ENCODE data around the gene SKOR2.
"Not testable (repeated sequence)": the region's sequence is repeated elsewhere in the genome, so short reads cannot be mapped to it uniquely, and the experiment has no call there.

Gene SKOR2

DNA sequence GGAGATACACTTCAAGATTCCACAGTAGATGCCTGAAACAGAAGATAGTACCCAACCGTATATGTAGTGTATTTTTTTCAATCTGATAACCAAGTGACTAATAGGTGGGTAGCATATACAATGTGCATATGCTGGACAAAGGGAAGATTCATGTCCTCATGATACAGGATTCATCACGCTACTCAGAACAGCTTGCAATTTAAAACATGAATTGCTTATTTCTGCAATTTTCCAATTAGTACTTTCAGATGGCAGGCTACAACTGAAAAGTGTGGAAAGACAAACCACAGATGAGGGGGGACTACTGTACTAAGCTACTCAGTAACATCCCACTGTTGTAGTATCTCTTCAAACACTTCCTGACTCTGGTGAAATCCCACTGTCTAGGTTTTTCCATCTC, 79.0 kb downstream of the SKOR2 start:
- no peaks in the 10 kb centered on the region for H3K9me3 ChIP-seq (ENCODE audit: control insufficient read depth, low read length)
- no peak overlapping the region for H3K4me3 ChIP-seq (ENCODE audit: insufficient read depth, low read depth, low read length)
- H3K36me3 ChIP-seq (ENCODE audit: control insufficient read depth, insufficient read depth, low read length): no peaks in the 10 kb centered on the region
- H3K4me1 ChIP-seq (ENCODE audit: control insufficient read depth, insufficient read depth, low read length): no peaks in the 10 kb centered on the region
- WGBS, 2 experiments: 96 to 98% methylated on average over 2 of the region's 2 CpGs
- H3K27ac ChIP-seq (ENCODE audit: insufficient read depth, low read depth, low read length, poor library complexity, severe bottlenecking): no peak overlapping the region
- H3K27me3 ChIP-seq (ENCODE audit: control insufficient read depth, insufficient read depth, low read length, poor library complexity, severe bottlenecking): no peaks in the 10 kb centered on the region

GRCh38 chr18:47168913-47169312, 82.5 kb downstream of the SKOR2 start:
- Histone ChIP-seq H3K4me3 (ENCODE audit: insufficient read depth, low read depth, low read length) (no peak overlapping the region), H3K9me3 (ENCODE audit: control insufficient read depth, low read length) (no peaks in the 10 kb centered on the region), H3K36me3 (ENCODE audit: control insufficient read depth, insufficient read depth, low read length) (no peaks in the 10 kb centered on the region), H3K27ac (ENCODE audit: insufficient read depth, low read depth, low read length, poor library complexity, severe bottlenecking) (no peak overlapping the region), H3K27me3 (ENCODE audit: control insufficient read depth, insufficient read depth, low read length, poor library complexity, severe bottlenecking) (no peaks in the 10 kb centered on the region), H3K4me1 (ENCODE audit: control insufficient read depth, insufficient read depth, low read length) (no peaks in the 10 kb centered on the region)
- WGBS, 2 experiments: no CpG with 5 or more reads among the region's 1 CpG

DNA sequence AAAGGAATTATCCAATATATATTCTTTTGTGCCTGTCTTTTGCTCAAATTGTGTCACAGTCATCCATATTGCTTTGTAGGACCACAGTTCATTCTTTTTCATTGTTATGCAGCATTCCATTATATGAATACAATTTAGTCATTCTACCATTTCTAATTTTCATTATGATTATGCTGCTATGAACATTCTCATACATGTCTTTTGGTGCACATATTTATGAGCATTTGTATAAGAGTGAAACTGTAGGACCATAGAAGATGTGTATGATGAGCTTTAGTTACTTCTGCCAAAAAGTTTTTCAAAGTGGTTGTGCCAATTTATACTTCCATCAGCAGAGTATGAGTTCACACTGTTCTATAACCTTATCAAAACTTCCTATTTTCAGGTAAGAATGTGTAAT, 83.0 kb downstream of the SKOR2 start:
- Histone ChIP-seq H3K27ac (ENCODE audit: insufficient read depth, low read depth, low read length, poor library complexity, severe bottlenecking) (no peak overlapping the region), H3K4me3 (ENCODE audit: insufficient read depth, low read depth, low read length) (no peak overlapping the region), H3K36me3 (ENCODE audit: control insufficient read depth, insufficient read depth, low read length) (no peaks in the 10 kb centered on the region), H3K4me1 (ENCODE audit: control insufficient read depth, insufficient read depth, low read length) (no peaks in the 10 kb centered on the region), H3K9me3 (ENCODE audit: control insufficient read depth, low read length) (no peaks in the 10 kb centered on the region), H3K27me3 (ENCODE audit: control insufficient read depth, insufficient read depth, low read length, poor library complexity, severe bottlenecking) (no peaks in the 10 kb centered on the region)

DNA sequence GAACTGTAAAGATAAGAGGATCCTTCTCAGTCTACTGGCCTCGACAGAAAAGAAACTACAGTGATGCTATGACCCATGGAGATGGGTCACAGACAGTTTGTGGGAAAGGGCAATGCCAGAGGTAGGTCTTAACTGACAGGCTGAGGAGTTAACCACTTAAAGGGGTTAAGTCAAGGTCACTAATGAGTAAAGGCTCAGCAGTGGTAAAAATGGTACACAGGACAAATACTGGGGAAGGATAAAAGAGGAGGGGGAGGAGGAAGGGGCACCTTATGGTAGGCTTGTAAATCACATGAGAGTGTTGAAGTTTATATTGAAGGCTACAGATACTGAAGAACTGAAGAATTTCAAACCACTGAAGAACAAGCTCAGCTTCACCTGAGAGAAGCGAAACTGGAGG, 85.2 kb downstream of the SKOR2 start:
- H3K4me3 ChIP-seq (ENCODE audit: insufficient read depth, low read depth, low read length): no peak overlapping the region
- H3K27me3 ChIP-seq (ENCODE audit: control insufficient read depth, insufficient read depth, low read length, poor library complexity, severe bottlenecking): no peaks in the 10 kb centered on the region
- H3K9me3 ChIP-seq (ENCODE audit: control insufficient read depth, low read length): no peaks in the 10 kb centered on the region
- H3K36me3 ChIP-seq (ENCODE audit: control insufficient read depth, insufficient read depth, low read length): no peaks in the 10 kb centered on the region
- H3K4me1 ChIP-seq (ENCODE audit: control insufficient read depth, insufficient read depth, low read length): no peaks in the 10 kb centered on the region
- 95 to 97% methylated on average over 2 of the region's 2 CpGs for WGBS, 2 experiments
- H3K27ac ChIP-seq (ENCODE audit: insufficient read depth, low read depth, low read length, poor library complexity, severe bottlenecking): no peak overlapping the region

- 94 to 96% methylated on average over 3 to 5 of the region's 5 CpGs for WGBS, 2 experiments
- Histone ChIP-seq H3K4me1 (ENCODE audit: control insufficient read depth, insufficient read depth, low read length) (no peaks in the 10 kb centered on the region), H3K4me3 (ENCODE audit: insufficient read depth, low read depth, low read length) (no peak overlapping the region), H3K27me3 (ENCODE audit: control insufficient read depth, insufficient read depth, low read length, poor library complexity, severe bottlenecking) (no peaks in the 10 kb centered on the region), H3K27ac (ENCODE audit: insufficient read depth, low read depth, low read length, poor library complexity, severe bottlenecking) (no peak overlapping the region), H3K36me3 (ENCODE audit: control insufficient read depth, insufficient read depth, low read length) (no peaks in the 10 kb centered on the region), H3K9me3 (ENCODE audit: control insufficient read depth, low read length) (no peaks in the 10 kb centered on the region)
These were observed 88.2 kb downstream of the SKOR2 start for GRCh38 chr18:47163241-47163640.

- Histone ChIP-seq H3K9me3 (ENCODE audit: control insufficient read depth, low read length) (no peaks in the 10 kb centered on the region), H3K4me3 (ENCODE audit: insufficient read depth, low read depth, low read length) (no peak overlapping the region), H3K4me1 (ENCODE audit: control insufficient read depth, insufficient read depth, low read length) (no peaks in the 10 kb centered on the region), H3K27ac (ENCODE audit: insufficient read depth, low read depth, low read length, poor library complexity, severe bottlenecking) (no peak overlapping the region), H3K36me3 (ENCODE audit: control insufficient read depth, insufficient read depth, low read length) (no peaks in the 10 kb centered on the region), H3K27me3 (ENCODE audit: control insufficient read depth, insufficient read depth, low read length, poor library complexity, severe bottlenecking) (no peaks in the 10 kb centered on the region)
- WGBS, 2 experiments: 95% methylated on average over 5 of the region's 5 CpGs
These were observed 91.2 kb downstream of the SKOR2 start for GRCh38 chr18:47160256-47160655.

DNA sequence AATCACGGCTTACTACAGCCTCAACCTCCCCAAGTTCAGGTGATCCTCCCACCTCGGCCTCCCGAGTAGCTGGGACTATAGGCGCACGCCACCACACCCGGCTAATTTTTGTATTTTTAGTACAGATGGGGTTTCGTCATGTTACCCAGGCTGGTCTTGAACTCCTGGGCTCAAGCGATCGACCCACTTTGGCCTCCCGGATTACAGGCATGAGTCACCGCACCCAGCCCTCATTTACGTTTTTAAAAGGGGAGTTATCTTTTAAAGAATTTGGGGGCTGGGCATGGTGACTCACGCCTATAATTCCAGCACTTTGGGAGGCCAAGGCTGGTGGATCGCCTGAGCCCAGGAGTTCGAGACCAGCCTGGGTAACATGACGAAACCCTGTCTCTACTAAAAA, 93.1 kb downstream of the SKOR2 start:
- not testable (repeated sequence) for H3K36me3 ChIP-seq (ENCODE audit: control insufficient read depth, insufficient read depth, low read length); H3K9me3 ChIP-seq (ENCODE audit: control insufficient read depth, low read length); H3K27ac ChIP-seq (ENCODE audit: insufficient read depth, low read depth, low read length, poor library complexity, severe bottlenecking); H3K4me1 ChIP-seq (ENCODE audit: control insufficient read depth, insufficient read depth, low read length); H3K27me3 ChIP-seq (ENCODE audit: control insufficient read depth, insufficient read depth, low read length, poor library complexity, severe bottlenecking); H3K4me3 ChIP-seq (ENCODE audit: insufficient read depth, low read depth, low read length)
- WGBS, 2 experiments: 92 to 93% methylated on average over 16 of the region's 16 CpGs
